HG02981 (cell line): Measurements from ENCODE around the gene ERVFRD-1.

Source experiments
- ATAC-seq: cut with Tn5 transposase; IDR thresholded peaks from one replicate; pipeline ENCODE4 v1.9.1; 2021; ENCODE audit warnings: mild to moderate bottlenecking, moderate library complexity; ENCODE audit not compliant: unreplicated experiment

Gene ERVFRD-1

GRCh38 chr6:11055127-11055627, 56.3 kb downstream of the ERVFRD-1 start:
- no peak for ATAC-seq

- ATAC-seq = no peak
Measured at GRCh38 chr6:11054722-11055121, 56.8 kb downstream of the ERVFRD-1 start.

GRCh38 chr6:11053307-11053706, 58.2 kb downstream of the ERVFRD-1 start:
- no peak for ATAC-seq
